Fibroblast of lung (primary cell): ENCODE data around the gene CIZ1.

Experiments used
- CTCF ChIP-seq, 2 donors: IDR thresholded peaks in 1 of 2; conservative IDR thresholded peaks in 1 of 2; 1 replicate in 1 of 2; 2 replicates in 1 of 2; pipeline ENCODE4 v1.5.1; 2011 to 2012; ENCODE audit warnings: low read length in 2 of 2, control low read depth in 1 of 2, inconsistent platforms in 1 of 2, low read depth in 1 of 2, mild to moderate bottlenecking in 1 of 2
- EZH2 ChIP-seq: IDR thresholded peaks from 2 replicates; pipeline ENCODE4 v1.5.1; 2012; ENCODE audit warnings: low read length, control low read depth, mild to moderate bottlenecking; ENCODE audit errors: missing control alignments

- no peak for TF ChIP-seq CTCF (conservative IDR thresholded peaks at IDR 0.05 in 1 of 2, IDR thresholded peaks at IDR 0.05 in 1 of 2; ENCODE audit: low read depth in 1 of 2, low read length in 2 of 2)
- no peak for TF ChIP-seq EZH2
Measured at GRCh38 chr9:128159784-128160602, 31.4 kb downstream of the CIZ1 start, which contains the start of gene BBLN.
